ENCODE results near the gene SEMA7A. TPM values are rescaled to one million over a fixed set of nuclear protein-coding genes. Genes with fewer than 3 reads are reported as not detected.
"Not testable (repeated sequence)": the region's sequence is repeated elsewhere in the genome, so short reads cannot be mapped to it uniquely, and the experiment has no call there.

SEMA7A gene
- total RNA-seq (2014; rRNA removed; shearing (Covaris generic)), result 0.53 and 0.91 TPM in 2 replicates

GRCh38 chr15:74433592-74434262 is at the start of gene SEMA7A:
Gene SEMA7A, minus strand, starts transcription at chr15:74433958. Its CDS starts 40 bp downstream, at chr15:74433918.
- peak; percentile 49 for DNase-seq (ENCODE audit: low spot score)

- no peak for DNase-seq (ENCODE audit: low spot score)
These were observed 48.9 kb upstream of the SEMA7A start for GRCh38 chr15:74482661-74483060.

GRCh38 chr15:74480364-74480763 is 46.6 kb upstream of the SEMA7A start:
- not testable (repeated sequence) for DNase-seq (ENCODE audit: low spot score)

GRCh38 chr15:74471621-74472020 is 37.9 kb upstream of the SEMA7A start:
- not testable (repeated sequence) for DNase-seq (ENCODE audit: low spot score)

- no peak for DNase-seq (ENCODE audit: low spot score)
These were observed 37.1 kb upstream of the SEMA7A start for GRCh38 chr15:74470631-74471395.

GRCh38 chr15:74468341-74469032 is 34.7 kb upstream of the SEMA7A start:
- no peak for DNase-seq (ENCODE audit: low spot score)

GRCh38 chr15:74466570-74466969 is 32.8 kb upstream of the SEMA7A start:
- DNase-seq (ENCODE audit: low spot score), result no peak

GRCh38 chr15:74464897-74465296 is 31.1 kb upstream of the SEMA7A start:
- DNase-seq (ENCODE audit: low spot score), result no peak

GRCh38 chr15:74464216-74464615 is 30.5 kb upstream of the SEMA7A start:
- no peak for DNase-seq (ENCODE audit: low spot score)

GRCh38 chr15:74463634-74464033 is 29.9 kb upstream of the SEMA7A start:
- no peak for DNase-seq (ENCODE audit: low spot score)

- no peak for DNase-seq (ENCODE audit: low spot score)
These were observed 28.2 kb upstream of the SEMA7A start for GRCh38 chr15:74461847-74462511.

GRCh38 chr15:74460871-74461846 is 27.4 kb upstream of the SEMA7A start, which contains the start of gene UBL7:
Gene UBL7, minus strand, starts transcription at chr15:74461160. Its CDS starts 2,293 bp downstream, at chr15:74458867.
- peak; percentile 95 for DNase-seq (ENCODE audit: low spot score)

GRCh38 chr15:74460298-74460697 is 26.5 kb upstream of the SEMA7A start:
- no peak for DNase-seq (ENCODE audit: low spot score)

GRCh38 chr15:74459798-74460197 is 26.0 kb upstream of the SEMA7A start:
- DNase-seq (ENCODE audit: low spot score), result not testable (repeated sequence)

- DNase-seq (ENCODE audit: low spot score), result no peak
These were observed 24.7 kb upstream of the SEMA7A start for GRCh38 chr15:74458473-74458872.

GRCh38 chr15:74457036-74457435 is 23.3 kb upstream of the SEMA7A start:
- not testable (repeated sequence) for DNase-seq (ENCODE audit: low spot score)

GRCh38 chr15:74454764-74455500 is 21.2 kb upstream of the SEMA7A start:
- no peak for DNase-seq (ENCODE audit: low spot score)

GRCh38 chr15:74453925-74454763 is 20.4 kb upstream of the SEMA7A start:
- DNase-seq (ENCODE audit: low spot score), result no peak

Data from H4 (cell line).